K562 (cell line): ENCODE data around the gene PBRM1. TPM values are rescaled to one million over a fixed set of nuclear protein-coding genes. Genes with fewer than 3 reads are reported as not detected.
A peak's percentile ranks its signal among the peaks of the same experiment; 100 is the strongest.

Experiments used
- ATAC-seq: fragments of 200-7000 bp; cut with Tn5 transposase; 3 replicates; pipeline ENCODE4 v1.9.1; 2020; ENCODE audit warnings: moderate library complexity
- BruUV-seq: library from RNA; stranded (reverse); fragments of 400-500 nt; replicated peaks from 2 replicates; lab custom pipeline; 2021; lab: Mats Ljungman, UMichigan
- CTCF ChIA-PET: fragments of 300-600 bp; formaldehyde crosslinking; extraction: SDS; loops from one replicate; lab custom pipeline; 2021; ENCODE audit warnings: low intra/inter-chr PET ratio; lab: Yijun Ruan, JAX
- POLR2A ChIA-PET: fragments of 300-600, 350-650 bp; sonication (Branson Sonifier 250); formaldehyde crosslinking; extraction: SDS; loops from one replicate; lab custom pipeline; 2021; ENCODE audit warnings: antibody characterized with exemption, inconsistent platforms; lab: Yijun Ruan, JAX
- DNase-seq, 4 experiments: peaks; one replicate each; pipeline versions ENCODE4 v3.0.0 to v3.0.0-alpha.2; 2011 to 2018; ENCODE audit warnings: low spot score in 3 of 4, mixed read lengths in 3 of 4; ENCODE audit errors: extremely low read depth in 1 of 4
- FAIRE-seq: peaks from 2 replicates; lab custom pipeline; 2011; peaks lifted over from hg19 to GRCh38; lab: Jason Lieb, UNC
- H2AFZ ChIP-seq: 2 replicates; pipeline ENCODE4 v1.6.0; 2011; ENCODE audit warnings: low read depth, low read length, control low read depth, inconsistent platforms
- H3K27ac ChIP-seq: fragments of 200-600 bp; 3 replicates; pipeline ENCODE4 v1.8.0; 2011; ENCODE audit warnings: low read depth, mild to moderate bottlenecking, control low read depth, inconsistent platforms, low read length, moderate library complexity, mixed read lengths; ENCODE audit errors: extremely low read depth
- H3K27me3 ChIP-seq, 2 experiments: fragments of 300-600 bp in 1 of 2; 2 replicates in 1 of 2; 3 replicates in 1 of 2; pipeline versions ENCODE4 v1.6.0 to v1.8.0; 2011; ENCODE audit warnings: inconsistent platforms in 2 of 2, low read length in 2 of 2, mild to moderate bottlenecking in 1 of 2, mixed read lengths in 1 of 2, moderate library complexity in 1 of 2; ENCODE audit not compliant: control insufficient read depth in 2 of 2, insufficient read depth in 2 of 2
- H3K36me3 ChIP-seq: fragments of 300-600 bp; 3 replicates; pipeline ENCODE4 v1.8.0; 2011; ENCODE audit warnings: mild to moderate bottlenecking, low read length, inconsistent platforms; ENCODE audit not compliant: control insufficient read depth, insufficient read depth
- H3K4me1 ChIP-seq, 2 experiments: fragments of 200-600 bp in 1 of 2; replicated peaks in 1 of 2; 2 replicates in 1 of 2; 3 replicates in 1 of 2; pipeline versions ENCODE4 v1.5.1 to v1.8.0; 2011; ENCODE audit warnings: inconsistent platforms in 2 of 2, low read length in 2 of 2, mild to moderate bottlenecking in 1 of 2, mixed read lengths in 1 of 2, moderate library complexity in 1 of 2; ENCODE audit not compliant: control insufficient read depth in 2 of 2, insufficient read depth in 2 of 2
- H3K4me2 ChIP-seq: 2 replicates; pipeline ENCODE4 v1.6.1; 2011; ENCODE audit warnings: low read length, control low read depth, inconsistent platforms, mixed read lengths; ENCODE audit not compliant: insufficient read depth
- H3K4me3 ChIP-seq: fragments of 200-600 bp; sonication (generic), shearing (Covaris generic); 2 replicates; pipeline ENCODE4 v1.5.1; 2016; ENCODE audit warnings: control low read depth, inconsistent platforms
- H3K79me2 ChIP-seq: fragments of 200-600 bp; 3 replicates; pipeline ENCODE4 v1.8.0; 2011; ENCODE audit warnings: low read length, inconsistent platforms; ENCODE audit not compliant: control insufficient read depth, insufficient read depth
- H3K9ac ChIP-seq, 2 experiments: 2 replicates each; pipeline versions ENCODE4 v1.6.0 to v1.6.1; 2011; ENCODE audit warnings: low read depth in 2 of 2, low read length in 2 of 2, control low read depth in 1 of 2, inconsistent platforms in 1 of 2, mild to moderate bottlenecking in 1 of 2, mixed read lengths in 1 of 2; ENCODE audit not compliant: insufficient read depth in 1 of 2
- H3K9me1 ChIP-seq: one replicate; pipeline ENCODE4 v1.6.0; 2011; ENCODE audit warnings: inconsistent platforms, mild to moderate bottlenecking, low read length, moderate library complexity; ENCODE audit not compliant: control insufficient read depth, insufficient read depth
- H3K9me3 ChIP-seq: replicated peaks from 2 replicates; pipeline ENCODE4 v1.5.1; 2011; ENCODE audit warnings: low read depth, low read length, inconsistent platforms; ENCODE audit not compliant: control insufficient read depth, insufficient read depth
- H4K20me1 ChIP-seq: replicated peaks from 2 replicates; pipeline ENCODE4 v1.6.1; 2011; ENCODE audit warnings: low read length, inconsistent platforms, mixed read lengths; ENCODE audit not compliant: control insufficient read depth, insufficient read depth
- ARHGAP35 ChIP-seq: fragments of 450-650 bp; IDR thresholded peaks from 2 replicates; pipeline ENCODE4 v1.6.1; 2018; ENCODE audit not compliant: partially characterized antibody
- C11orf30 ChIP-seq: fragments of 450-650 bp; IDR thresholded peaks from 2 replicates; pipeline ENCODE4 v1.6.1; 2016; ENCODE audit warnings: low read depth, mild to moderate bottlenecking
- EHMT2 ChIP-seq: fragments of 450-650 bp; IDR thresholded peaks from 2 replicates; pipeline ENCODE4 v1.6.1; 2018; ENCODE audit warnings: antibody characterized with exemption
- HDAC1 ChIP-seq, 2 experiments: fragments of 450-650 bp; IDR thresholded peaks; 2 replicates each; pipeline ENCODE4 v1.6.1; 2016 to 2017; ENCODE audit warnings: inconsistent platforms in 1 of 2, mild to moderate bottlenecking in 1 of 2, moderate library complexity in 1 of 2
- JUNB ChIP-seq: fragments of 450-650 bp; formaldehyde crosslinking; conservative IDR thresholded peaks from 2 replicates; pipeline ENCODE4 v1.4.0; 2020; ENCODE audit warnings: mild to moderate bottlenecking
- MAFF ChIP-seq: IDR thresholded peaks from 2 replicates; pipeline ENCODE4 v1.6.1; 2012; ENCODE audit warnings: low read length, improper control_type of control experiment
- MAFG ChIP-seq: fragments of 450-650 bp; conservative IDR thresholded peaks from 2 replicates; pipeline ENCODE4 v1.6.1; 2016; ENCODE audit warnings: missing genetic modification characterization, missing compliant biosample characterization
- MAFK ChIP-seq: IDR thresholded peaks from 2 replicates; pipeline ENCODE4 v1.6.1; 2011; ENCODE audit warnings: low read length, improper control_type of control experiment
- MEF2A ChIP-seq: IDR thresholded peaks from 2 replicates; pipeline ENCODE4 v1.6.1; 2011; ENCODE audit warnings: low read depth, mild to moderate bottlenecking, low read length, moderate library complexity; ENCODE audit not compliant: control insufficient read depth
- MYC ChIP-seq, 2 experiments: fragments of 250-450 bp in 1 of 2; sonication (Bioruptor Pico) in 1 of 2; IDR thresholded peaks; 2 replicates each; pipeline versions ENCODE4 v1.5.1 to v1.6.1; 2012 to 2021; ENCODE audit warnings: low read depth in 2 of 2, borderline replicate concordance in 1 of 2, improper control_type of control experiment in 1 of 2, low read length in 1 of 2, mild to moderate bottlenecking in 1 of 2, moderate library complexity in 1 of 2
- TAL1 ChIP-seq: fragments of 450-650 bp; IDR thresholded peaks from 2 replicates; pipeline ENCODE4 v1.6.1; 2016; ENCODE audit warnings: mild to moderate bottlenecking
- U2AF1 ChIP-seq: fragments of 200-400 bp; formaldehyde crosslinking; optimal IDR thresholded peaks from 2 replicates; pipeline ENCODE3; 2017; ENCODE audit warnings: mild to moderate bottlenecking, low read depth, low read length, moderate library complexity
- USF2 ChIP-seq: sonication (generic); formaldehyde crosslinking; IDR thresholded peaks from 2 replicates; pipeline ENCODE4 v1.5.0; 2020; ENCODE audit warnings: missing genetic modification reagents
- ZKSCAN8 ChIP-seq: fragments of 200-800 bp; sonication (Bioruptor generic); IDR thresholded peaks from 2 replicates; pipeline ENCODE4 v1.6.1; 2016; ENCODE audit warnings: missing genetic modification characterization, missing compliant biosample characterization
- ZNF316 ChIP-seq: fragments of 450-650 bp; IDR thresholded peaks from 2 replicates; pipeline ENCODE4 v1.6.1; 2016
- ZNF584 ChIP-seq: fragments of 200-800 bp; sonication (Bioruptor generic); IDR thresholded peaks from 2 replicates; pipeline ENCODE4 v1.6.1; 2016; ENCODE audit warnings: low read depth, mild to moderate bottlenecking, missing genetic modification characterization, missing compliant biosample characterization
- WGBS: fragments of 100-300 bp; shearing (Covaris generic); methylation state at CpG from one replicate; pipeline ENCODE4 v1.1.6; 2016; ENCODE audit warnings: low coverage, mixed read lengths; ENCODE audit not compliant: insufficient coverage; ENCODE audit errors: missing lambda C conversion rate; 5-methylcytosine and 5-hydroxymethylcytosine counted together
- in situ Hi-C: fragments of 300-500 bp; cut with MboI; formaldehyde crosslinking; loops from 4 replicates; pipeline ENCODE4 v1.15.0; 2018; ENCODE audit warnings: inconsistent platforms, mixed read lengths
- intact Hi-C: fragments of 100-400 bp; cut with micrococcal nuclease; formaldehyde crosslinking; loops from 2 replicates; pipeline ENCODE4 v1.14.2; 2022
- polyA plus RNA-seq, 8 experiments: library from polyadenylated mRNA; depleted of rRNA in 4 of 8; stranded (reverse) in 5 of 8; unstranded in 3 of 8; fragments of >200 nt; fragmentation: Nextera tagmentation in 2 of 8; fragmentation: Illumina TruSeq in 1 of 8; extraction: Ambion mirVana in 2 of 8; extraction: Trizol in 1 of 8; gene quantifications; 2 replicates each; pipeline versions ENCODE4 v1.2.1 to v1.2.3, GENCODE V29; 2011 to 2014; ENCODE audit warnings: inconsistent platforms in 1 of 8, missing spikeins in 1 of 8
- total RNA-seq, 7 experiments: library from RNA; depleted of rRNA in 6 of 7; stranded (reverse); fragments of >200 nt in 6 of 7; fragmentation: Illumina TruSeq in 2 of 7; extraction: Trizol in 2 of 7; gene quantifications; 2 replicates each; pipeline versions ENCODE4 v1.2.1 to v1.2.3, GENCODE V29; 2011 to 2021; ENCODE audit warnings: low replicate concordance in 1 of 7
- TF ChIP-seq, protein P1 (sequence below): fragments of 450-650 bp; formaldehyde crosslinking; IDR thresholded peaks from 2 replicates; pipeline ENCODE4 v1.4.0; 2020; ENCODE audit warnings: mild to moderate bottlenecking, moderate library complexity

The PBRM1 gene
- total and polyA plus RNA-seq, 9 of the 15 experiments (the other 6 are each of a cell fraction or from before 2014, with no cell fraction given): 3.9 to 31.8 (median 19.0) TPM

GRCh38 chr3:52682016-52682415, 3.7 kb downstream of the PBRM1 start (continued):
- TF ChIP-seq ZKSCAN8 (CRISPR knock-in tag) (no peak), MYC (IDR thresholded peaks at IDR 0.05; ENCODE audit: low read depth, low read length) (peak; percentile 54), MYC (CRISPR knock-in tag; IDR thresholded peaks at IDR 0.05; ENCODE audit: borderline replicate concordance, low read depth) (no peak), JUNB (CRISPR knock-in tag) (no peak), U2AF1 (no peak), HDAC1 (IDR thresholded peaks at IDR 0.05) (peak in 1 of 2 experiments; percentile 60; a peak in 1 of 4 replicates), USF2 (CRISPR knock-in tag) (0 out of 2 replicates have a peak, but pooled peaks have one; percentile 12)
- TF ChIP-seq, all 486 proteins: peak for 25

DNA sequence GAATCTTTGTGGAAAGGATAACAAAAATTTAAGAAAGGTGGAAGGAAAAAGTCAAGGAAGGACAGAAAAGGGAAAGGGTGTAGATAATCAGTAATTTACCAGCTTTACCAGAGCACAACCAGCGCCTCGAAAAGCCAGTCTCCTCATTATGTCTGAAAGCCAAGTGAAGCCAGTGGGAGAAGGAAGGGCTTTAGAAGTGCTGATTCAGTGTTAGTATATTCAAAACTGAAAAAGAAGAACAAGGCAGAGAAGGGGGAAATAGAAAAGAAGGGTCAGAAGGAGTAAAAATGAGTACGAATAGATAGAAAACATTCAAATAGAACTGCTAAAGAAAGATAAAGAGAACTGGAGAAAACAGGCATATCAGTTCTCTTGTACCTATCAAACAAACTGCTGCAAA, 4.1 kb downstream of the PBRM1 start:
- Histone ChIP-seq H3K4me2 (no peak overlapping the region), H3K4me3 (no peak overlapping the region), H2AFZ (peak overlapping the region; percentile 47; the same call in 1 of the 2 replicates), H3K36me3 (peaks cover 42% of the 10 kb centered on the region), H3K79me2 (peaks cover 56% of the 10 kb centered on the region), H3K9me3 (no peaks in the 10 kb centered on the region), H4K20me1 (no peaks in the 10 kb centered on the region), H3K9me1 (no peaks in the 10 kb centered on the region), H3K4me1 (peaks cover 0 to 27% of the 10 kb centered on the region in 2 experiments; a peak in 2 of 5 replicates), H3K27ac (peak overlapping the region; percentile 55; the same call in 2 of the 3 replicates), H3K27me3 (no peaks in the 10 kb centered on the region), H3K9ac (peak overlapping the region in 1 of 2 experiments; percentile 24; a peak in 1 of 4 replicates)
- ChIA-PET POLR2A (interaction anchor here (0.7 kb wide), 1 partner anchor 144 kb away, joined by 3 read pairs; no protein-coding TSS in a partner anchor), CTCF (interaction anchor here (0.7 kb wide), 1 partner anchor 267 kb away, joined by 5 read pairs; no protein-coding TSS in a partner anchor)
- FAIRE-seq: peak; percentile 32
- in situ Hi-C loops (no loop called here), intact Hi-C loops (loop anchor here (5.0 to 10.0 kb wide), 2 partner anchors 199 to 227 kb away; partner anchors contain the start of genes NISCH and TNNC1)
- no peak for DNase-seq
- BruUV-seq: no TSS peak
- WGBS: 10% methylated on average over 3 of the region's 3 CpGs
- TF ChIP-seq MAFG (tag): peak; percentile 48
- 0 out of 2 replicates have a peak, but pooled peaks have one; percentile 6 for TF ChIP-seq TAL1
- peak; percentile 36; the same call in 1 of the 2 replicates for TF ChIP-seq MAFF
- TF ChIP-seq C11orf30: peak; percentile 87
- TF ChIP-seq ARHGAP35: no peak
- TF ChIP-seq MAFK: peak; percentile 15; the same call in 1 of the 2 replicates
- TF ChIP-seq EHMT2: no peak
- TF ChIP-seq ZNF316: peak; percentile 90
- TF ChIP-seq MEF2A: no peak
- TF ChIP-seq, protein P1, sequence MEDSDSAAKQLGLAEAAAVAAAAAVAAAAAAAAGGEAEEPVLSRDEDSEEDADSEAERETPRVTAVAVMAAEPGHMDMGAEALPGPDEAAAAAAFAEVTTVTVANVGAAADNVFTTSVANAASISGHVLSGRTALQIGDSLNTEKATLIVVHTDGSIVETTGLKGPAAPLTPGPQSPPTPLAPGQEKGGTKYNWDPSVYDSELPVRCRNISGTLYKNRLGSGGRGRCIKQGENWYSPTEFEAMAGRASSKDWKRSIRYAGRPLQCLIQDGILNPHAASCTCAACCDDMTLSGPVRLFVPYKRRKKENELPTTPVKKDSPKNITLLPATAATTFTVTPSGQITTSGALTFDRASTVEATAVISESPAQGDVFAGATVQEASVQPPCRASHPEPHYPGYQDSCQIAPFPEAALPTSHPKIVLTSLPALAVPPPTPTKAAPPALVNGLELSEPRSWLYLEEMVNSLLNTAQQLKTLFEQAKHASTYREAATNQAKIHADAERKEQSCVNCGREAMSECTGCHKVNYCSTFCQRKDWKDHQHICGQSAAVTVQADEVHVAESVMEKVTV (CRISPR knock-in tag): no peak
- TF ChIP-seq ZNF584 (CRISPR knock-in tag): 0 out of 2 replicates have a peak, but pooled peaks have one; percentile 26
- TF ChIP-seq, all 486 proteins: peak for 7
- ATAC-seq: no peak; the same call in 2 of the 3 replicates
